ENCODE results near the gene C12orf60. TPM values are rescaled to one million over a fixed set of nuclear protein-coding genes. Genes with fewer than 3 reads are reported as not detected.

Gene C12orf60
- total RNA-seq, 1 experiment from 2014 or later = 2.6 TPM

- no peak overlapping the region for H3K4me3 Mint-ChIP-seq (ENCODE audit: unreplicated experiment)
These were observed 36.7 kb upstream of the C12orf60 start for GRCh38 chr12:14766649-14767215.

GRCh38 chr12:14767617-14768016 lies 35.9 kb upstream of the C12orf60 start:
- no peak for DNase-seq (ENCODE audit: unreplicated experiment)
- intact Hi-C loops (cut with micrococcal nuclease) = no loop called here
- CTCF ChIA-PET = no interaction called here

More at GRCh38 chr12:14766649-14767215, 36.7 kb upstream of the C12orf60 start:
- no peak for DNase-seq (ENCODE audit: unreplicated experiment)
- ChIA-PET POLR2A (no interaction called here), CTCF (no interaction called here)
- H3K36me3 Mint-ChIP-seq (ENCODE audit: insufficient read depth, unreplicated experiment) = peaks cover 54% of the 10 kb centered on the region
- no peak for TF ChIP-seq CTCF (IDR thresholded peaks at IDR 0.05; ENCODE audit: unreplicated experiment)
- H3K27ac Mint-ChIP-seq (ENCODE audit: low read depth, unreplicated experiment) = no peak overlapping the region
- intact Hi-C loops (cut with micrococcal nuclease) = no loop called here
- peaks cover 11% of the 10 kb centered on the region for H3K4me1 Mint-ChIP-seq (ENCODE audit: insufficient read depth, unreplicated experiment)
- H3K27me3 Mint-ChIP-seq (ENCODE audit: insufficient read depth, unreplicated experiment) = no peaks in the 10 kb centered on the region
- peaks cover 5% of the 10 kb centered on the region for H3K9me3 Mint-ChIP-seq (ENCODE audit: unreplicated experiment)
- BruUV-seq (replicated peaks) = no TSS peak

GRCh38 chr12:14768823-14769405 lies 34.6 kb upstream of the C12orf60 start:
- intact Hi-C loops (cut with micrococcal nuclease) = no loop called here

More at GRCh38 chr12:14767617-14768016, 35.9 kb upstream of the C12orf60 start:
- H3K36me3 Mint-ChIP-seq (ENCODE audit: insufficient read depth, unreplicated experiment) = peaks cover 54% of the 10 kb centered on the region
- H3K27me3 Mint-ChIP-seq (ENCODE audit: insufficient read depth, unreplicated experiment) = no peaks in the 10 kb centered on the region
- peaks cover 11% of the 10 kb centered on the region for H3K4me1 Mint-ChIP-seq (ENCODE audit: insufficient read depth, unreplicated experiment)
- POLR2A ChIA-PET = interaction anchor here (0.7 to 0.9 kb wide), 2 partner anchors 32 to 36 kb away, joined by 3 read pairs; partner anchors contain the start of genes C12orf60 and WBP11
- BruUV-seq (replicated peaks) = no TSS peak
- peaks cover 5% of the 10 kb centered on the region for H3K9me3 Mint-ChIP-seq (ENCODE audit: unreplicated experiment)
- peak overlapping the region; percentile 77 for H3K27ac Mint-ChIP-seq (ENCODE audit: low read depth, unreplicated experiment)
- H3K4me3 Mint-ChIP-seq (ENCODE audit: unreplicated experiment) = peak overlapping the region; percentile 98
- no peak for TF ChIP-seq CTCF (IDR thresholded peaks at IDR 0.05; ENCODE audit: unreplicated experiment)

More at GRCh38 chr12:14768823-14769405, 34.6 kb upstream of the C12orf60 start:
- no TSS peak for BruUV-seq (replicated peaks)
- Mint-ChIP-seq H3K27ac (ENCODE audit: low read depth, unreplicated experiment) (peak overlapping the region; percentile 98), H3K4me1 (ENCODE audit: insufficient read depth, unreplicated experiment) (peaks cover 11% of the 10 kb centered on the region), H3K36me3 (ENCODE audit: insufficient read depth, unreplicated experiment) (peaks cover 51% of the 10 kb centered on the region), H3K9me3 (ENCODE audit: unreplicated experiment) (peaks cover 5% of the 10 kb centered on the region), H3K27me3 (ENCODE audit: insufficient read depth, unreplicated experiment) (no peaks in the 10 kb centered on the region), H3K4me3 (ENCODE audit: unreplicated experiment) (peak overlapping the region; percentile 98)
- POLR2A ChIA-PET = interaction anchor here (1.4 to 8.5 kb wide), 3 partner anchors 12 to 397 kb away, joined by 3 to 285 read pairs (median 21); partner anchors contain the start of genes C12orf60 and WBP11
- no peak for TF ChIP-seq CTCF (IDR thresholded peaks at IDR 0.05; ENCODE audit: unreplicated experiment)
- CTCF ChIA-PET = interaction anchor here (0.5 to 2.6 kb wide), 18 partner anchors 13 to 1014 kb away, joined by 3 to 9 read pairs (median 4); no protein-coding TSS in a partner anchor
- peak; percentile 45 for DNase-seq (ENCODE audit: unreplicated experiment)

Data from MCF 10A (cell line).